ENCODE measurements around the gene FAM107B. TPM values are rescaled to one million over a fixed set of nuclear protein-coding genes. Genes with fewer than 3 reads are reported as not detected.

Gene FAM107B
- total RNA-seq, 2 experiments from 2014 or later: 114 to 121 TPM

DNA sequence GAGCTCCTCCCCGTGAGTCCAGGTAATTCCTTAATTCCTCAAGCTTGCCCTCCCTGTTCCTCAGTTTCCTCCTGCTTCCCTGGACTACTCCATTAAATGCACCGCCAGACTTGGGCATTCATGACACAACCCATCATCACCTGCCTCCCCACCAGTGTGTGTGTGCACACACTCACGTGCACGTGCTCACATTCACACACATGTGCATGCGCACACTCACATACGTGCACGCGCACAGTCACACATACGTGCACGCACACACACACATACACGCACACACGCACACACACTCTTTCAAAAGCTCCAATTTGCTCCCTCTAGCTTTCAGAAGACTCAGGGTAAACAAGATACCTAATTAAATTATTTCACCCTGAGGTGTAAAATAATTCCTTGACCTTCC is 216.7 kb downstream of the FAM107B start:
- CTCF ChIA-PET: interaction anchor here (0.6 to 3.1 kb wide), 6 partner anchors 11 to 372 kb away, joined by 3 to 18 read pairs (median 3); no protein-coding TSS in a partner anchor
- intact Hi-C loops (cut with micrococcal nuclease): no loop called here
- H3K27me3 Mint-ChIP-seq: no peaks in the 10 kb centered on the region
- H3K27ac Mint-ChIP-seq: peak overlapping the region; percentile 87
- ATAC-seq (no peak), DNase-seq (no peak)
- peaks cover 47% of the 10 kb centered on the region for H3K36me3 Mint-ChIP-seq (ENCODE audit: low read depth)
- TF ChIP-seq, protein P1, sequence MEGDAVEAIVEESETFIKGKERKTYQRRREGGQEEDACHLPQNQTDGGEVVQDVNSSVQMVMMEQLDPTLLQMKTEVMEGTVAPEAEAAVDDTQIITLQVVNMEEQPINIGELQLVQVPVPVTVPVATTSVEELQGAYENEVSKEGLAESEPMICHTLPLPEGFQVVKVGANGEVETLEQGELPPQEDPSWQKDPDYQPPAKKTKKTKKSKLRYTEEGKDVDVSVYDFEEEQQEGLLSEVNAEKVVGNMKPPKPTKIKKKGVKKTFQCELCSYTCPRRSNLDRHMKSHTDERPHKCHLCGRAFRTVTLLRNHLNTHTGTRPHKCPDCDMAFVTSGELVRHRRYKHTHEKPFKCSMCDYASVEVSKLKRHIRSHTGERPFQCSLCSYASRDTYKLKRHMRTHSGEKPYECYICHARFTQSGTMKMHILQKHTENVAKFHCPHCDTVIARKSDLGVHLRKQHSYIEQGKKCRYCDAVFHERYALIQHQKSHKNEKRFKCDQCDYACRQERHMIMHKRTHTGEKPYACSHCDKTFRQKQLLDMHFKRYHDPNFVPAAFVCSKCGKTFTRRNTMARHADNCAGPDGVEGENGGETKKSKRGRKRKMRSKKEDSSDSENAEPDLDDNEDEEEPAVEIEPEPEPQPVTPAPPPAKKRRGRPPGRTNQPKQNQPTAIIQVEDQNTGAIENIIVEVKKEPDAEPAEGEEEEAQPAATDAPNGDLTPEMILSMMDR (IDR thresholded peaks at IDR 0.05): no peak
- POLR2A ChIA-PET: interaction anchor here (1.0 to 1.4 kb wide), 4 partner anchors 12 to 42 kb away, joined by 3 to 4 read pairs (median 4); no protein-coding TSS in a partner anchor
- no peaks in the 10 kb centered on the region for H3K9me3 Mint-ChIP-seq
- peaks cover 93% of the 10 kb centered on the region for H3K4me1 Mint-ChIP-seq (ENCODE audit: low read depth)
- H3K4me3 Mint-ChIP-seq: no peak overlapping the region

DNA sequence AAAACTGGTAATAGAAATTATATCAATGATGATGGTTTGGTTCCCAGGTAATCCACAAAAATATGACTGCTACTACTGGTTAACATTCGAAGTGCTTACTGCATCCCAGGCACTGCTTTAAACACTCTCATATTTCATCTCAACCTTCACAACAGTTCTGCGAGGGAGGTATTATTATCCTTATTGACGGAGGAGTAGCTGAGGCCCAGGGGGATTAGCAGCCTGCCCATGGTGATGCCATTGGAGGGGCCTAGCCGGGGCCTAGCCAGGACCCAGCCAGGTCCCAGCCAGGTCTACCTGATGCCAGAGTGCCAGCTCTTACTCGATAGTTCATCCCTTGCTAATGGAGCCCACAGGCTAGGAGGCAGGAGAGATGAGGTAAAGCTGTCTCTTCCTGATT is 217.1 kb downstream of the FAM107B start:
- Mint-ChIP-seq H3K27ac (peak overlapping the region; percentile 87), H3K36me3 (ENCODE audit: low read depth) (peaks cover 49% of the 10 kb centered on the region), H3K9me3 (no peaks in the 10 kb centered on the region), H3K4me1 (ENCODE audit: low read depth) (peaks cover 94% of the 10 kb centered on the region), H3K27me3 (no peaks in the 10 kb centered on the region), H3K4me3 (no peak overlapping the region)
- ChIA-PET POLR2A (interaction anchor here (0.6 to 1.4 kb wide), 5 partner anchors 11 to 253 kb away, joined by 3 to 4 read pairs (median 3); no protein-coding TSS in a partner anchor), CTCF (interaction anchor here (0.6 to 3.1 kb wide), 8 partner anchors 10 to 372 kb away, joined by 3 to 18 read pairs (median 3); no protein-coding TSS in a partner anchor)
- no peak for ATAC-seq
- intact Hi-C loops (cut with micrococcal nuclease): no loop called here
- TF ChIP-seq, protein P1 (IDR thresholded peaks at IDR 0.05): no peak
- no peak for DNase-seq

DNA sequence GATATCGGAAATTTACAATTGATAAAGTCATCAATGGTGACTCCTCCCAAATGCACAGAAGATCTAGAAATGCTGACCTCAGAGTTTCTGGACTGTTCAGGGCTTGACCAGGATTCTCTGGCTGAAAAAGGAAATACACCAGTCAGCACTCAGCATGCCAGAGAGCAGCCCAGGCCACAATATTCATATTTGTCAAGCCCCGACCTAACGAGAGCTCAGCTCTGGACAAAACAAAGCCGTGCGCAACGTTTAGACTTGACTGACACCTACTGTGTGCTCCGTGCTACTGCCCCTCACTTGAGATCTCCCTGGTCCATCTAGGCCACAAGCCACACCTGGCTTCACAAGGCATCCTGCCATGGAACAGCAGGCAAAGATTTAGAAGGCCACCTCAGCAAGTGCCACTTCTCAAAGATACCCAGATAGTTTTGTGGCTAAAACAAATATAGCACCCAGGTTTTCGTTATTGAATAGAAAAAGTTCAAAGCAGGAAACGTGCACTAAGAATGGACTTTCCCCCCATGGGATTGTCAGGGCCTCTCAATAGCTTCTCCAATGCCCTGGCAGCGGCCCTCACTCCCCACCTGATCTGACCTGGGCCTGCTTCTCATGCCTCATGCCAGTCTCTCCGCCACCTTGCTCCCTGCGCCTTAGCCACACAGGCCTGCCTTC is 218.3 kb downstream of the FAM107B start:
- ATAC-seq (peak; percentile 25), DNase-seq (peak; percentile 53)
- no peaks in the 10 kb centered on the region for H3K9me3 Mint-ChIP-seq
- H3K36me3 Mint-ChIP-seq (ENCODE audit: low read depth): peaks cover 59% of the 10 kb centered on the region
- CTCF ChIA-PET: interaction anchor here (0.7 to 3.1 kb wide), 8 partner anchors 9 to 267 kb away, joined by 3 to 18 read pairs (median 4); no protein-coding TSS in a partner anchor
- no peaks in the 10 kb centered on the region for H3K27me3 Mint-ChIP-seq
- H3K4me1 Mint-ChIP-seq (ENCODE audit: low read depth): peaks cover 93% of the 10 kb centered on the region
- no peak overlapping the region for H3K4me3 Mint-ChIP-seq
- POLR2A ChIA-PET: interaction anchor here (0.8 to 1.3 kb wide), 4 partner anchors 16 to 282 kb away, joined by 3 to 4 read pairs (median 3); partner anchors contain the start of genes HSPA14 and MSANTD7
- H3K27ac Mint-ChIP-seq: peak overlapping the region; percentile 87
- intact Hi-C loops (cut with micrococcal nuclease): no loop called here
- TF ChIP-seq, protein P1 (IDR thresholded peaks at IDR 0.05): peak; percentile 27

DNA sequence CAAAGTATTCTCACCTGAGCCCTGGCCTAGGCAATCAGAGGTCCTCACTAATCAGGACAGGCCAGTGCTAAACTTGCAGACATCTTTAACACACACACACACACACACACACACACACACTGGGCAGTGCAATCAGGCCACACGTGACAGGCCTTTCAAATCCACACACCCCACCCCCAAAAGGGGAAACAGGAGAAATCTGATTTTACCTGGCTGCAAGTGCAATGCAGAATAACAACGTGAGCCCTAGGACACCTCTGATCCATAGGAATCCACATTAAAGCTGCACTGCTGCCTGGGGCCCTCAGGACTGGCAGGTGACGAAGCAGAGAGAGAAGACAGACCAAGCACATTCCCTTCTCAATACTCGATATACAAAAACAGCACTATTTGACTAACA is 218.9 kb downstream of the FAM107B start:
- Mint-ChIP-seq H3K27me3 (no peaks in the 10 kb centered on the region), H3K36me3 (ENCODE audit: low read depth) (peaks cover 57% of the 10 kb centered on the region), H3K9me3 (no peaks in the 10 kb centered on the region), H3K4me3 (no peak overlapping the region), H3K4me1 (ENCODE audit: low read depth) (peaks cover 93% of the 10 kb centered on the region), H3K27ac (peak overlapping the region; percentile 87)
- intact Hi-C loops (cut with micrococcal nuclease): no loop called here
- POLR2A ChIA-PET: interaction anchor here (1.0 to 1.3 kb wide), 3 partner anchors 15 to 282 kb away, joined by 3 to 4 read pairs (median 3); partner anchors contain the start of genes HSPA14 and MSANTD7
- no peak for DNase-seq
- CTCF ChIA-PET: interaction anchor here (1.7 to 3.1 kb wide), 3 partner anchors 8 to 268 kb away, joined by 6 to 18 read pairs (median 10); no protein-coding TSS in a partner anchor
- ATAC-seq: no peak
- TF ChIP-seq, protein P1 (IDR thresholded peaks at IDR 0.05): no peak

All from activated CD8-positive, alpha-beta T cell treated with anti-CD3 and anti-CD28 coated beads for 36 hours (primary cell).